ENCODE measurements around the gene KDM4B. TPM values are rescaled to one million over a fixed set of nuclear protein-coding genes. Genes with fewer than 3 reads are reported as not detected.

Gene KDM4B
- total RNA-seq, 4 donors from 2014 or later, result 16.3 to 38.3 (median 22.4) TPM

GRCh38 chr19:5130371-5131030, 161.6 kb downstream of the KDM4B start:
- DNase-seq (ENCODE audit: low spot score) (no peak), ATAC-seq (ENCODE audit: low FRiP score) (no peak)
- no peak for TF ChIP-seq CTCF (IDR thresholded peaks at IDR 0.05)

GRCh38 chr19:5131031-5131505, 162.2 kb downstream of the KDM4B start:
- DNase-seq (ENCODE audit: low spot score), result no peak
- ATAC-seq (ENCODE audit: low FRiP score), result no peak
- TF ChIP-seq CTCF (IDR thresholded peaks at IDR 0.05), result no peak

- TF ChIP-seq CTCF (IDR thresholded peaks at IDR 0.05), result no peak
- no peak for DNase-seq (ENCODE audit: low spot score)
- ATAC-seq (ENCODE audit: low FRiP score), result no peak
Measured at GRCh38 chr19:5131506-5132205, 162.7 kb downstream of the KDM4B start.

- DNase-seq (ENCODE audit: low spot score) (no peak), ATAC-seq (ENCODE audit: low FRiP score) (no peak)
- TF ChIP-seq CTCF (IDR thresholded peaks at IDR 0.05), result no peak
Measured at GRCh38 chr19:5132206-5132560, 163.3 kb downstream of the KDM4B start.

- no peak for TF ChIP-seq CTCF (IDR thresholded peaks at IDR 0.05)
- DNase-seq (ENCODE audit: low spot score), result no peak
- ATAC-seq (ENCODE audit: low FRiP score), result no peak
Measured at GRCh38 chr19:5132698-5133651, 164.1 kb downstream of the KDM4B start.

GRCh38 chr19:5133986-5134595, 165.2 kb downstream of the KDM4B start:
- DNase-seq (ENCODE audit: low spot score), result no peak
- ATAC-seq (ENCODE audit: low FRiP score), result no peak
- TF ChIP-seq CTCF (IDR thresholded peaks at IDR 0.05), result no peak

All from omental fat pad (tissue), 4 donors.